Upper lobe of left lung (tissue), 6 donors: ENCODE data around the gene ORMDL3. TPM values are rescaled to one million over a fixed set of nuclear protein-coding genes. Genes with fewer than 3 reads are reported as not detected.

Experiments used
- ATAC-seq, 2 donors: fragments of 200-7000 bp; cut with Tn5 transposase; one replicate each; pipeline ENCODE4 v1.9.1; 2022; ENCODE audit warnings: mild to moderate bottlenecking in 2 of 2, moderate library complexity in 2 of 2; ENCODE audit not compliant: low FRiP score in 2 of 2
- DNase-seq, 2 donors: peaks; one replicate each; pipeline ENCODE4 v3.0.0-alpha.2; 2019 to 2020
- H3K27ac ChIP-seq, 4 donors: fragments of 200-600 bp; sonication (generic); one replicate each; pipeline ENCODE4 v1.5.1; 2016 to 2019
- H3K27me3 ChIP-seq, 4 donors: fragments of 200-600 bp; sonication (generic); one replicate each; pipeline ENCODE4 v1.5.1; 2017 to 2019
- H3K36me3 ChIP-seq, 4 donors: fragments of 200-600 bp; sonication (generic); one replicate each; pipeline ENCODE4 v1.5.1; 2016 to 2019
- H3K4me1 ChIP-seq, 4 donors: fragments of 200-600 bp; sonication (generic); one replicate each; pipeline ENCODE4 v1.5.1; 2018 to 2019
- H3K4me3 ChIP-seq, 4 donors: fragments of 200-600 bp; sonication (generic); one replicate each; pipeline ENCODE4 v1.5.1; 2017 to 2019; ENCODE audit warnings: mild to moderate bottlenecking in 2 of 4, moderate library complexity in 1 of 4
- H3K9me3 ChIP-seq, 4 donors: fragments of 200-600 bp; sonication (generic); one replicate each; pipeline ENCODE4 v1.5.1; 2018 to 2019
- EP300 ChIP-seq, 4 donors: sonication (generic); formaldehyde crosslinking; IDR thresholded peaks; one replicate each; pipeline ENCODE4 v1.5.1; 2017; ENCODE audit warnings: antibody characterized with exemption in 4 of 4, control low read depth in 2 of 4
- POLR2A ChIP-seq, 4 donors: fragments of 450-650 bp; IDR thresholded peaks; one replicate each; pipeline ENCODE4 v1.5.1; 2016 to 2017; ENCODE audit warnings: antibody characterized with exemption in 4 of 4, mild to moderate bottlenecking in 2 of 4
- POLR2AphosphoS5 ChIP-seq, 2 donors: sonication (generic); formaldehyde crosslinking; IDR thresholded peaks; one replicate each; pipeline ENCODE4 v1.5.1; 2017; ENCODE audit warnings: antibody characterized with exemption in 2 of 2
- WGBS, 2 donors: methylation state at CpG; one replicate each; pipeline ENCODE4 v1.1.5; 2017 to 2018; 5-methylcytosine and 5-hydroxymethylcytosine counted together
- total RNA-seq, 6 donors: library from RNA; depleted of rRNA in 4 of 6; stranded (reverse); fragments of >200 nt in 4 of 6; gene quantifications; one replicate each; pipeline versions ENCODE4 v1.1.0 to v1.2.1, GENCODE V29; 2016 to 2021
- TF ChIP-seq, protein P1 (sequence below), 6 experiments: fragments of 450-650 bp in 4 of 6; fragments of 200-600 bp in 2 of 6; sonication (generic) in 2 of 6; IDR thresholded peaks; one replicate each; pipeline ENCODE4 v1.5.1; 2016 to 2019; ENCODE audit warnings: antibody characterized with exemption in 6 of 6
- donor health status: DM: no; HTN: no; CAD: no; lungs with moderate emphysema.
- donor health status: DM: no; HTN: yes; CAD: no; lungs with severe emphysema.

Gene ORMDL3
- total RNA-seq, 6 donors from 2014 or later: 69.9 to 99.6 (median 82.7) TPM

DNA sequence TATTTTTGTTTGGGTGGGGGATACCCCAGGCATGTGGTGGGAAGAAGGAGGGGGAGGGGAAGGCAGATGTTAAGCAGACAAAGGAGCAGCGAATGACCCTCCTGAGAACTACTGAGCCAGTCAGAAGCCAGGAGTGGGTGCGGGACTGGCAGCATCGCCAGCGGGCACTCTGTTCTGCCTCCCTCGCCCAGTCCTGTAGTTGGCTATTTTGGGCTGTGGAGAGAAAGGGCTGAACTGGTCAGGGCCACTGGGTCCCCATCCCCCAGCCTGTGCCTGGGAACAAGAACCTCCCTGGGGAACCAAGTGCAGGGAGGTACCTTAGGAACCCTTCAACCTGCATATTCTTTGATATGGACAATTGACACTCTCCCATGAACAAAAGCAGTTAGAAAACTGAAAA is 6.5 kb upstream of the ORMDL3 start:
- no peak overlapping the region for H3K27ac ChIP-seq
- WGBS, 2 donors: 83 to 88% methylated on average over 5 of the region's 5 CpGs
- peaks cover 7 to 11% (median 11%) of the 10 kb centered on the region in 4 donors for H3K4me1 ChIP-seq
- H3K9me3 ChIP-seq: no peaks in the 10 kb centered on the region
- ATAC-seq (no peak), DNase-seq (peak in 1 of 2 donors; percentile 57)
- TF ChIP-seq, protein P1, sequence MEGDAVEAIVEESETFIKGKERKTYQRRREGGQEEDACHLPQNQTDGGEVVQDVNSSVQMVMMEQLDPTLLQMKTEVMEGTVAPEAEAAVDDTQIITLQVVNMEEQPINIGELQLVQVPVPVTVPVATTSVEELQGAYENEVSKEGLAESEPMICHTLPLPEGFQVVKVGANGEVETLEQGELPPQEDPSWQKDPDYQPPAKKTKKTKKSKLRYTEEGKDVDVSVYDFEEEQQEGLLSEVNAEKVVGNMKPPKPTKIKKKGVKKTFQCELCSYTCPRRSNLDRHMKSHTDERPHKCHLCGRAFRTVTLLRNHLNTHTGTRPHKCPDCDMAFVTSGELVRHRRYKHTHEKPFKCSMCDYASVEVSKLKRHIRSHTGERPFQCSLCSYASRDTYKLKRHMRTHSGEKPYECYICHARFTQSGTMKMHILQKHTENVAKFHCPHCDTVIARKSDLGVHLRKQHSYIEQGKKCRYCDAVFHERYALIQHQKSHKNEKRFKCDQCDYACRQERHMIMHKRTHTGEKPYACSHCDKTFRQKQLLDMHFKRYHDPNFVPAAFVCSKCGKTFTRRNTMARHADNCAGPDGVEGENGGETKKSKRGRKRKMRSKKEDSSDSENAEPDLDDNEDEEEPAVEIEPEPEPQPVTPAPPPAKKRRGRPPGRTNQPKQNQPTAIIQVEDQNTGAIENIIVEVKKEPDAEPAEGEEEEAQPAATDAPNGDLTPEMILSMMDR (IDR thresholded peaks at IDR 0.05): no peak
- TF ChIP-seq POLR2A (IDR thresholded peaks at IDR 0.05) (no peak), EP300 (IDR thresholded peaks at IDR 0.05) (no peak), POLR2AphosphoS5 (IDR thresholded peaks at IDR 0.05) (no peak)
- H3K4me3 ChIP-seq: no peak overlapping the region
- no peaks in the 10 kb centered on the region for H3K27me3 ChIP-seq
- no peaks in the 10 kb centered on the region for H3K36me3 ChIP-seq

DNA sequence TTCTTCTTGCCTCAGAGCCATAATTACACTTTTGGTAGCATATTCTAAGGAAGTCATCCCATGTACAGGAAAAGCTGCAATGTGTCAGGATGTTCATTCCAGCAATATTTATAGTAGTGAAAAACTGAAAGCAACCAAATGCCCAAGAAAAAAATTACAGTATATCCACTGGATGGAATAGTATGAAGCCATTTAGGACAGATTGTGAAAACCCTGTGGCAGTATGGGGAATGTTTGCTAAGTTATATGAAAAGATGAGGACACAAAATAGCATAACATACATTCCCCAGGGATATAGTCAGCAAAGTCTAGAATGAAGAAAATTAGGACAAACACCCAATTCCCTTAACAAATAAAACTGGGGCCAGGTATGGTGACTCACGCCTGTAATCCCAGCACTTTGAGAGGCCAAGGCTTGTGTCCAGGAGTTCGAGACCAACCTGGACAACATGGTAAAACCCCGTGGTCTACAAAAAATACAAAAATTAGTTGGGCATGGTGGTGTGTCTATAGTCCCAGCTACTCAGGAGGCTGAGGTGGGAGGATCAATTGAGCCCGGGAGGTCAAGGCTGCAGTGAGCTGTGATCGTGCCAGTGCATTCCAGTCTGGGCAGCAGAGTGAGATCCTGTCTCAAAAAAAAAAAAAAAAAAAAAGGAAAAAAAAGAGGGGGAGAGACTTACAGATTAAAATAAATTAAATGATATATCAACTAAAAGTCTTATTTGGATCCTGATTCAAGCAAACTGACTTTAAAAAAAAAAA is 2.4 kb upstream of the ORMDL3 start:
- Histone ChIP-seq H3K36me3 (no peaks in the 10 kb centered on the region), H3K4me3 (no peak overlapping the region), H3K27me3 (no peaks in the 10 kb centered on the region), H3K4me1 (peaks cover 32 to 46% (median 41%) of the 10 kb centered on the region in 4 donors), H3K27ac (peak overlapping the region; percentile 87 to 95 (median 90)), H3K9me3 (no peaks in the 10 kb centered on the region)
- no peak for TF ChIP-seq EP300 (IDR thresholded peaks at IDR 0.05)
- TF ChIP-seq, protein P1 (IDR thresholded peaks at IDR 0.05): no peak
- no peak for TF ChIP-seq POLR2AphosphoS5 (IDR thresholded peaks at IDR 0.05)
- no peak for TF ChIP-seq POLR2A (IDR thresholded peaks at IDR 0.05)
- no peak for ATAC-seq
- WGBS, 2 donors: 76 to 83% methylated on average over 5 of the region's 5 CpGs
- no peak for DNase-seq

DNA sequence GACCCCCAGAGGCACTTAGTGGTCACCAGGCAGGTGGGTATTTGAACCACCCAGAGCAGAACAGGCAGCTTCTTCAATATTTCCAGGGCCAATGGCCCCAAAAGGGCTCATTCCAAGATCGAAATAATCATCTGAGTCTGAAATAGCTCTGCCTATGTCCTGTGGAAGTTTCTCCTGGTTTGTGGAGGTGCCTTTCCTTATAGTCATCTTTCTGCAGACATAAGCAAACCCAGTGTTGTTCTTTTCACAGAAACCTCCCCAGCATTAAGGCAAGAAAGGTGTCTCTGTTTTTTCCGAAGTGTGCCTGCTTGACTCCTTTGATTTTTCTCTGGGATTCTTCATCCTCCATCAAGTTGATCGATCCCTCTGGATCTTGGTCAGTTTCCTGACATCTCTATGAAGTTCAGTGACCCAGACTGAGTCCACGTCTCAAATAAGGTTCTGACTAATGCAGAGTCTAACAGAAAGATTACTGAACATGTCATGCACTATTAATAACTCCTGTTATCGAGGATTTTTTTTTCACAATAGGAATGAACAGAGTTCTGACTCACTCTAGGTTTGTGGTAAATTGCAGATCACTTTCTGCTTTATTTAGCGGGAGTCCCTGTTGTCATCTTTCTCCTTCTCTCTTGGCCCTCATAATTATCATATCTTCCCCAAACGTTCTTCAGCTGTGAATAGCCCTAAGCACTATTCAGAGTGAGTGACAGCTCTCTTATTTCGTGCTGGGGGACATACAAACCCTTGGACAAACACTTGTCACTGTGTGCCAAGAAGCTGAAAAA is 1.7 kb upstream of the ORMDL3 start:
- 44 to 48% methylated on average over 8 of the region's 8 CpGs for WGBS, 2 donors
- ATAC-seq: peak; percentile 13 to 36
- Histone ChIP-seq H3K27me3 (no peaks in the 10 kb centered on the region), H3K9me3 (no peaks in the 10 kb centered on the region), H3K4me3 (peak overlapping the region in 2 of 4 donors; percentile 94 to 95), H3K4me1 (peaks cover 34 to 54% (median 47%) of the 10 kb centered on the region in 4 donors), H3K27ac (peak overlapping the region; percentile 87 to 95 (median 90)), H3K36me3 (peaks cover 0 to 2% (median under 1%) of the 10 kb centered on the region in 4 donors)
- DNase-seq: no peak
- TF ChIP-seq POLR2AphosphoS5 (IDR thresholded peaks at IDR 0.05) (peak in 1 of 2 donors; percentile 59), POLR2A (IDR thresholded peaks at IDR 0.05) (no peak), EP300 (IDR thresholded peaks at IDR 0.05) (no peak)
- TF ChIP-seq, protein P1 (IDR thresholded peaks at IDR 0.05): no peak

DNA sequence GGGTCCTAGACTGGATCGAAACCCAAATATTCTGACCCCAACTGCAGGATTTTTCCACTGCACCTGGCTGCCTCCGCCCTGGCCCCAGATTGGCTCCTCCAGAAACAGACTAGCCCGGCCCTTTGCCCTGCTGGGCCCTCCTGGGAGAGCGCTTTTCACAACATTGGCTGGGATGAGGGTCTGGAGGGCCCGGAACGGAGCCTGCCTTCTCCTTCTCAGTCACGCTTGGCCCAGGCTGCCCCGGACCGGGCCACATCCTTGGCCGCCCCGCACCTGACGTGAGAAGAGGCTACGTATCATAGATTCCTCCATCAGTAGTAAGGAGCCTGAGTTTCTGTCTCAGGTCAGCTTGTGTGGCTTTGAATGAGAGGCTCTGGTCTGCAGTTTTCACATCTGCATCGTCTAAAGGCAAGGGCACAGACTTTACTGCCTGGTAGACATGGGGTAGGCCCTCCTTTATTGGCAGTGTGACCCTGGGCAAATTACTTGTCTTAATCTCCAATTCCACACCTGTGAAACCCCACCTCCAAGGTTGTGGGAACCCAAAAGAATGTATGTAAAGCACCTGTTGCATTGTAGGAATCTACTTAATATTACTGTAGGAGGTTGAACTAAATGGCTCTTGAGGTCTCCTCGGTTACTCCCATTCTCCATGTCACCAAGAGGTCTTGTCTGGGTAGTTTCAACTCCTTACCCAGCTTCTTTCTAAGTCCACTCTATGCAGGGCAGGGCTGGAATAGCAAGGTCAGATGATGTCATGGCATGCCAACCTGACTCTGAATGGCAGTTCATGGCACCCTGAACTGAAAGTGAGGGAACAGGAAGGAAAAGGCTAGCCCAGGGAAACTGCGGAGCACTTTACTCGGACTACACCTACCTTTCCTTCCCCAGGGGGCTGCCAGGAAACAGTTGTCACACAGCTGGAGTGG is 792 bp upstream of the ORMDL3 start:
- TF ChIP-seq, protein P1 (IDR thresholded peaks at IDR 0.05): no peak
- TF ChIP-seq EP300 (IDR thresholded peaks at IDR 0.05) (peak in 1 of 4 donors; percentile 41), POLR2A (IDR thresholded peaks at IDR 0.05) (peak in 1 of 4 donors; percentile 22), POLR2AphosphoS5 (IDR thresholded peaks at IDR 0.05) (peak in 1 of 2 donors; percentile 41)
- Histone ChIP-seq H3K27ac (peak overlapping the region; percentile 87 to 95 (median 90)), H3K4me3 (peak overlapping the region; percentile 17 to 95 (median 83)), H3K36me3 (peaks cover 1 to 10% (median 8%) of the 10 kb centered on the region in 4 donors), H3K9me3 (no peaks in the 10 kb centered on the region), H3K4me1 (peaks cover 34 to 58% (median 47%) of the 10 kb centered on the region in 4 donors), H3K27me3 (no peaks in the 10 kb centered on the region)
- DNase-seq (peak; percentile 86), ATAC-seq (peak; percentile 49 to 77)
- 22 to 32% methylated on average over 11 to 17 of the region's 17 CpGs for WGBS, 2 donors
